Mesendoderm (in vitro differentiated cells): ENCODE results near the gene FRG1.
"Not testable (repeated sequence)": the region's sequence is repeated elsewhere in the genome, so short reads cannot be mapped to it uniquely, and the experiment has no call there.

Experiments
- DNase-seq: peaks from one replicate; pipeline ENCODE4 v3.0.0; 2013
- H2AK5ac ChIP-seq: 2 replicates; pipeline ENCODE4 v1.6.1; 2013; ENCODE audit warnings: low read length, inconsistent platforms
- H2BK120ac ChIP-seq: 2 replicates; pipeline ENCODE4 v1.6.1; 2013; ENCODE audit warnings: low read depth, mild to moderate bottlenecking, low read length, moderate library complexity, mixed read lengths
- H2BK15ac ChIP-seq: replicated peaks from 2 replicates; pipeline ENCODE4 v1.6.1; 2013; ENCODE audit warnings: low read depth, mild to moderate bottlenecking, moderate library complexity
- H2BK5ac ChIP-seq: 2 replicates; pipeline ENCODE4 v1.6.1; 2013; ENCODE audit warnings: low read length, inconsistent platforms
- H3K18ac ChIP-seq: 2 replicates; pipeline ENCODE4 v1.6.1; 2013; ENCODE audit warnings: mild to moderate bottlenecking, low read length, mixed read lengths
- H3K23ac ChIP-seq: one replicate; pipeline ENCODE4 v1.6.1; 2013; ENCODE audit warnings: low read length
- H3K27ac ChIP-seq: 2 replicates; pipeline ENCODE4 v1.5.1; 2013; ENCODE audit warnings: low read depth, mild to moderate bottlenecking, inconsistent platforms, low read length, moderate library complexity
- H3K27me3 ChIP-seq: 2 replicates; pipeline ENCODE4 v1.6.1; 2013; ENCODE audit warnings: low read length, control low read depth, mild to moderate bottlenecking, inconsistent platforms; ENCODE audit not compliant: insufficient read depth, poor library complexity
- H3K36me3 ChIP-seq: 2 replicates; pipeline ENCODE4 v1.6.1; 2013; ENCODE audit warnings: low read length, inconsistent platforms; ENCODE audit not compliant: control insufficient read depth, insufficient read depth
- H3K4ac ChIP-seq: one replicate; pipeline ENCODE4 v1.6.1; 2013; ENCODE audit warnings: low read depth, mild to moderate bottlenecking, low read length, moderate library complexity
- H3K4me1 ChIP-seq: 2 replicates; pipeline ENCODE4 v1.6.1; 2013; ENCODE audit warnings: low read depth, low read length, inconsistent platforms; ENCODE audit not compliant: control insufficient read depth
- H3K4me2 ChIP-seq: 2 replicates; pipeline ENCODE4 v1.6.1; 2013; ENCODE audit warnings: low read length
- H3K4me3 ChIP-seq: 2 replicates; pipeline ENCODE4 v1.5.1; 2013; ENCODE audit warnings: mild to moderate bottlenecking, low read length
- H3K56ac ChIP-seq: one replicate; pipeline ENCODE4 v1.6.1; 2013; ENCODE audit warnings: low read length
- H3K79me1 ChIP-seq: 2 replicates; pipeline ENCODE4 v1.6.1; 2013; ENCODE audit warnings: low read length, inconsistent platforms
- H3K79me2 ChIP-seq: 2 replicates; pipeline ENCODE4 v1.6.1; 2013; ENCODE audit warnings: mild to moderate bottlenecking, low read length; ENCODE audit not compliant: control insufficient read depth, insufficient read depth
- H3K9ac ChIP-seq: 2 replicates; pipeline ENCODE4 v1.6.1; 2013; ENCODE audit warnings: low read length, inconsistent platforms
- H4K5ac ChIP-seq: one replicate; pipeline ENCODE4 v1.6.1; 2013; ENCODE audit warnings: low read length
- H4K8ac ChIP-seq: one replicate; pipeline ENCODE4 v1.6.1; 2013; ENCODE audit warnings: low read depth, mild to moderate bottlenecking, control low read depth, low read length, moderate library complexity
- WGBS: extraction: QIAGEN DNeasy Blood & Tissue Kit; methylation state at CpG from one replicate; pipeline ENCODE4 v1.1.7; 2013; ENCODE audit warnings: low lambda C conversion rate, missing lambda C conversion rate; ENCODE audit not compliant: insufficient coverage; ENCODE audit errors: extremely low coverage; 5-methylcytosine and 5-hydroxymethylcytosine counted together

Gene FRG1

DNA sequence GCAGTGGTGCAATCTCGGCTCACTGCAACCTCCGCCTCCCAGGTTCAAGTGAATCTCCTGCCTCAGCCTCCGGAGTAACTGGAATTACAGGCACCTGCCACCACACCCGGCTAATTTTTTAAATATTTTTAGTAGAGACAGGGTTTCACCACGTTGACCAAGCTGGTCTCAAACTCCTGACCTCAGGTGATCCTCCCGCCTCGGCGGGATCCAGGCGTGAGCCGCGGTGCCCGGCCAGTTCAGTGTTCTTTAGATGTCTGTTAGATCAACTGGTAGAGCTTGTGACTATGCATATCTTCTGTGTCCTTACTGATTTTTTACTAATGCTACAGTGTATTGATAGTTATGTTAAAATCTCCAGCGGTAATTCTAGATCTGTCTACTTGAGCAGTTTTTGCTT, 6.2 kb downstream of the FRG1 start:
- H3K79me1 ChIP-seq, H3K27me3 ChIP-seq, H3K56ac ChIP-seq, H3K4ac ChIP-seq, H3K79me2 ChIP-seq, H3K4me3 ChIP-seq, H3K23ac ChIP-seq, H4K5ac ChIP-seq, H3K27ac ChIP-seq, H3K4me1 ChIP-seq, H3K36me3 ChIP-seq, H2BK120ac ChIP-seq, DNase-seq, H3K18ac ChIP-seq, H2AK5ac ChIP-seq, H3K9ac ChIP-seq, H3K4me2 ChIP-seq, H2BK15ac ChIP-seq, H4K8ac ChIP-seq, H2BK5ac ChIP-seq: not testable (repeated sequence)
- no CpG with 5 or more reads among the region's 13 CpGs for WGBS

DNA sequence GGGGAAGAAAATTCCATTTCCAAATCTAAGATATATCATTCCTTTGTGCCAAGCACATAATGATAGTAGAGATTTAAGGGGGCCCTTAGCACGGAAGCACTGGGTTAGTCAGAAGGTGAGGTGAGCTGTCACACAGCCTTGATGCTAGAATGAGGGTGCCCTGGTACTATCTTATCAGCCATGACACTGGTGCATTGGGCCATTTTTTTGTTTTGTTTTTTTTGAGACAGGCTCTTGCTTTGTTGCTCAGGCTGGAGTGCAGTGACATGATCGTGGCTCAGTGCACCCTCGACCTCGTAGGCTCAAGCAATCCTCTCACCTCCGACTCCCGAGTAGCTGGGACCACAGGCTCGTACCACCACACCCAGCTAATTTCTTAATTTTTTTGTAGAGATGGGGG, 7.8 kb downstream of the FRG1 start:
- not testable (repeated sequence) for H3K4ac ChIP-seq, H3K36me3 ChIP-seq, H4K5ac ChIP-seq, H3K79me2 ChIP-seq, H2AK5ac ChIP-seq, H3K27me3 ChIP-seq, H3K18ac ChIP-seq, H3K79me1 ChIP-seq, H3K27ac ChIP-seq, H3K23ac ChIP-seq, H3K4me1 ChIP-seq, H3K4me3 ChIP-seq, H4K8ac ChIP-seq, H2BK120ac ChIP-seq, H3K4me2 ChIP-seq, H3K9ac ChIP-seq, DNase-seq, H3K56ac ChIP-seq, H2BK5ac ChIP-seq, H2BK15ac ChIP-seq
- no CpG with 5 or more reads among the region's 7 CpGs for WGBS

GRCh38 chr4:189969291-189969690, 28.6 kb downstream of the FRG1 start:
- H3K56ac ChIP-seq, H2BK5ac ChIP-seq, H3K4me2 ChIP-seq, H3K4me3 ChIP-seq, H3K27ac ChIP-seq, H2BK120ac ChIP-seq, H3K4ac ChIP-seq, H3K9ac ChIP-seq, H3K23ac ChIP-seq, H3K79me2 ChIP-seq, H4K8ac ChIP-seq, DNase-seq, H3K27me3 ChIP-seq, H2AK5ac ChIP-seq, H3K4me1 ChIP-seq, H4K5ac ChIP-seq, H2BK15ac ChIP-seq, H3K36me3 ChIP-seq, H3K18ac ChIP-seq, H3K79me1 ChIP-seq: not testable (repeated sequence)
- no CpG with 5 or more reads among the region's 1 CpG for WGBS

DNA sequence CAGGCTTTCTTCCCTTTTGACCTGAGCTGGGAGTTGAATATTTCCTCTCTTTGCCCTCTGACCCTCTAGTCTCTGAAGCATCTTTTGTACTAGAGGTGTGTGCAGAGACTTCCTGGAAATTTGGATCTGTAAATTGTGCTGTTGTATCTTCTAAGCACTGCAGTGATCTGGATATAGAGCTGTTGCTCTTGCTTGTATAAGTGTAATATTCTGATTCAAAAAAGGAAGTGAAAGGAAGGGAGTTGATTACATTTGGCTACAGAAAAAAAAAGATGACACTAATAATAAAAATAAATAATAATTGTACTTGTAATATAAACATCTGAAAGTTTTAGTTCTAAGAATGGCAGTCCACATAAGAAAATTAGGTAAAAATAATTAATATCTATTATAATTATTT, 33.0 kb downstream of the FRG1 start:
- Histone ChIP-seq H3K4ac (no peak overlapping the region), H3K27me3 (no peaks in the 10 kb centered on the region), H2AK5ac (no peak overlapping the region), H2BK5ac (no peak overlapping the region), H3K18ac (no peak overlapping the region), H4K5ac (no peak overlapping the region), H3K79me1 (no peaks in the 10 kb centered on the region), H3K79me2 (no peaks in the 10 kb centered on the region), H3K36me3 (no peaks in the 10 kb centered on the region), H3K56ac (no peak overlapping the region), H4K8ac (no peak overlapping the region), H2BK15ac (no peak overlapping the region), H2BK120ac (no peak overlapping the region), H3K9ac (no peak overlapping the region), H3K23ac (no peak overlapping the region), H3K27ac (no peak overlapping the region), H3K4me1 (no peaks in the 10 kb centered on the region), H3K4me2 (no peak overlapping the region), H3K4me3 (no peak overlapping the region)
- no peak for DNase-seq

DNA sequence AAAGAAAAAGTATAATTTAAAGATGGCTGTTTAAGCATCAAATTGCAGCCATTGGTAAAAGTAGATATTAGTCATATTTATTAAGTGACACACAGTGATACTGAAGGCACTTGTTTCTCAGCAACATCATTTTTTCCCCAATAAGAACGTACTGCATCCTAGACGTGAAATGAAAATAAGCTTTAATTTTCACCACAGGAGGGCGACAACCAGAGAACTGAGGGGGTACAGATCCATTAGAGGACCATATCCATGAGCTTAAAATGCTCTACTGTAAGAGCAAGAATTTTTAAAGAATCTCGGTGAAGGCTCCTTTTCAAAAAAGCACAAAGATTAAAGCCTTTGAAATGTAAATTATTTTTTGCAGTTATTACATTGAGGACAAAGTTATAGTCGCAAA, 33.4 kb downstream of the FRG1 start:
- no peak overlapping the region for H3K56ac ChIP-seq
- H3K36me3 ChIP-seq: no peaks in the 10 kb centered on the region
- H3K18ac ChIP-seq: no peak overlapping the region
- no peak overlapping the region for H3K27ac ChIP-seq
- H3K4me3 ChIP-seq: no peak overlapping the region
- H3K23ac ChIP-seq: no peak overlapping the region
- H4K5ac ChIP-seq: no peak overlapping the region
- no peak overlapping the region for H3K4me2 ChIP-seq
- no peaks in the 10 kb centered on the region for H3K79me1 ChIP-seq
- peak; percentile 3 for DNase-seq
- no peak overlapping the region for H3K4ac ChIP-seq
- H3K9ac ChIP-seq: no peak overlapping the region
- no peak overlapping the region for H2BK5ac ChIP-seq
- H3K4me1 ChIP-seq: no peaks in the 10 kb centered on the region
- H4K8ac ChIP-seq: no peak overlapping the region
- no peak overlapping the region for H2BK15ac ChIP-seq
- no peaks in the 10 kb centered on the region for H3K79me2 ChIP-seq
- H2BK120ac ChIP-seq: no peak overlapping the region
- H3K27me3 ChIP-seq: no peaks in the 10 kb centered on the region
- no CpG with 5 or more reads among the region's 5 CpGs for WGBS
- no peak overlapping the region for H2AK5ac ChIP-seq

GRCh38 chr4:189979196-189980047, 38.8 kb downstream of the FRG1 start:
- H2BK15ac ChIP-seq: no peak overlapping the region
- H3K27me3 ChIP-seq: no peaks in the 10 kb centered on the region
- no peak overlapping the region for H3K27ac ChIP-seq
- no peak overlapping the region for H4K5ac ChIP-seq
- H3K4me2 ChIP-seq: no peak overlapping the region
- H4K8ac ChIP-seq: no peak overlapping the region
- no peak overlapping the region for H2AK5ac ChIP-seq
- H3K18ac ChIP-seq: no peak overlapping the region
- no peaks in the 10 kb centered on the region for H3K79me1 ChIP-seq
- H3K4me1 ChIP-seq: no peaks in the 10 kb centered on the region
- no peak overlapping the region for H3K4me3 ChIP-seq
- H3K23ac ChIP-seq: no peak overlapping the region
- H3K36me3 ChIP-seq: no peaks in the 10 kb centered on the region
- no peak overlapping the region for H3K56ac ChIP-seq
- no CpG with 5 or more reads among the region's 10 CpGs for WGBS
- no peak overlapping the region for H2BK5ac ChIP-seq
- no peak overlapping the region for H3K4ac ChIP-seq
- DNase-seq: peak; percentile 1
- H2BK120ac ChIP-seq: no peak overlapping the region
- no peaks in the 10 kb centered on the region for H3K79me2 ChIP-seq
- H3K9ac ChIP-seq: no peak overlapping the region
